OCI-LY3 (cell line): ENCODE results near the gene MYO3A.

Experiments used
- EZH2phosphoT487 ChIP-seq: fragments of 200-600 bp; shearing (Covaris generic); IDR thresholded peaks from 2 replicates; pipeline ENCODE4 v1.6.1; 2018; ENCODE audit warnings: antibody characterized with exemption, mixed run types, low read depth
- TF ChIP-seq, protein P1 (sequence below): fragments of 200-600, 300-600 bp; sonication (generic); IDR thresholded peaks from 2 replicates; pipeline ENCODE4 v1.5.1; 2014; ENCODE audit warnings: antibody characterized with exemption, low read length, low read depth

DNA sequence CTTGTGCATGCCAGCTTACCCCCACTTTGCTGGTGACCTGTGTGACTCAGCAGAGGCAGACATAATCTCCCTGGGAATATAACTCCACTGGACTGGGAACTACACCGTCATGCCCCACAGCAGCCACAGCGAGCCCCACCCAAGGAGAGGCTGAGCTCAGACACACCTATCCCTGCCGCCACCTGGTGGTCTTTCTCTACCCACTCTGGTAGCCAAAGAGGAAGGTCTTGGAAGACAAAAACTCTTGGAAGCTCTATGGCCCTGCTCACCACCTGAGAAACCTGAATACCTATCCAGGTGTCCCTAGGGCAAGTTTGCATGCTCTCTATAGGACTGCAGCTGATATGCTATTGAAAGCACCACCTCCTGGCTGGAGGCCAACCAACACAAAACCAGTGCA lies 48.1 kb downstream of the MYO3A start:
- TF ChIP-seq, protein P1, sequence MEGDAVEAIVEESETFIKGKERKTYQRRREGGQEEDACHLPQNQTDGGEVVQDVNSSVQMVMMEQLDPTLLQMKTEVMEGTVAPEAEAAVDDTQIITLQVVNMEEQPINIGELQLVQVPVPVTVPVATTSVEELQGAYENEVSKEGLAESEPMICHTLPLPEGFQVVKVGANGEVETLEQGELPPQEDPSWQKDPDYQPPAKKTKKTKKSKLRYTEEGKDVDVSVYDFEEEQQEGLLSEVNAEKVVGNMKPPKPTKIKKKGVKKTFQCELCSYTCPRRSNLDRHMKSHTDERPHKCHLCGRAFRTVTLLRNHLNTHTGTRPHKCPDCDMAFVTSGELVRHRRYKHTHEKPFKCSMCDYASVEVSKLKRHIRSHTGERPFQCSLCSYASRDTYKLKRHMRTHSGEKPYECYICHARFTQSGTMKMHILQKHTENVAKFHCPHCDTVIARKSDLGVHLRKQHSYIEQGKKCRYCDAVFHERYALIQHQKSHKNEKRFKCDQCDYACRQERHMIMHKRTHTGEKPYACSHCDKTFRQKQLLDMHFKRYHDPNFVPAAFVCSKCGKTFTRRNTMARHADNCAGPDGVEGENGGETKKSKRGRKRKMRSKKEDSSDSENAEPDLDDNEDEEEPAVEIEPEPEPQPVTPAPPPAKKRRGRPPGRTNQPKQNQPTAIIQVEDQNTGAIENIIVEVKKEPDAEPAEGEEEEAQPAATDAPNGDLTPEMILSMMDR: no peak
- TF ChIP-seq EZH2phosphoT487: no peak
